Brain microvascular endothelial cell (primary cell): ENCODE data around the gene SYNGR4.
A peak's percentile ranks its signal among the peaks of the same experiment; 100 is the strongest.

Source experiments
- DNase-seq: peaks from one replicate; pipeline ENCODE4 v3.0.0-alpha.2; 2020
- H3K27ac ChIP-seq: fragments of 250-450 bp; sonication (Bioruptor Pico); 2 replicates; pipeline ENCODE4 v1.5.1; 2020; ENCODE audit warnings: mild to moderate bottlenecking, moderate library complexity
- H3K27me3 ChIP-seq: fragments of 250-450 bp; sonication (Bioruptor Pico); replicated peaks from 2 replicates; pipeline ENCODE4 v1.5.1; 2020; ENCODE audit warnings: mild to moderate bottlenecking
- H3K36me3 ChIP-seq: fragments of 250-450 bp; sonication (Bioruptor Pico); replicated peaks from 2 replicates; pipeline ENCODE4 v1.5.1; 2020; ENCODE audit warnings: mild to moderate bottlenecking
- H3K4me3 ChIP-seq: 2 replicates; pipeline ENCODE4 v1.5.1; 2011; ENCODE audit warnings: low read depth, mild to moderate bottlenecking, control low read depth, low read length, moderate library complexity
- in situ Hi-C: cut with HindIII; loops from 2 replicates; pipeline ENCODE4 v1.10.0; 2017; ENCODE audit warnings: low sequenced_read_pairs, low pct_ligation_motif_present
- TF ChIP-seq, protein P1 (sequence below): IDR thresholded peaks from 2 replicates; pipeline ENCODE4 v1.5.1; 2011; ENCODE audit warnings: low read depth, mild to moderate bottlenecking, moderate library complexity, low read length, control low read depth, inconsistent platforms; ENCODE audit errors: missing control alignments

SYNGR4 gene

DNA sequence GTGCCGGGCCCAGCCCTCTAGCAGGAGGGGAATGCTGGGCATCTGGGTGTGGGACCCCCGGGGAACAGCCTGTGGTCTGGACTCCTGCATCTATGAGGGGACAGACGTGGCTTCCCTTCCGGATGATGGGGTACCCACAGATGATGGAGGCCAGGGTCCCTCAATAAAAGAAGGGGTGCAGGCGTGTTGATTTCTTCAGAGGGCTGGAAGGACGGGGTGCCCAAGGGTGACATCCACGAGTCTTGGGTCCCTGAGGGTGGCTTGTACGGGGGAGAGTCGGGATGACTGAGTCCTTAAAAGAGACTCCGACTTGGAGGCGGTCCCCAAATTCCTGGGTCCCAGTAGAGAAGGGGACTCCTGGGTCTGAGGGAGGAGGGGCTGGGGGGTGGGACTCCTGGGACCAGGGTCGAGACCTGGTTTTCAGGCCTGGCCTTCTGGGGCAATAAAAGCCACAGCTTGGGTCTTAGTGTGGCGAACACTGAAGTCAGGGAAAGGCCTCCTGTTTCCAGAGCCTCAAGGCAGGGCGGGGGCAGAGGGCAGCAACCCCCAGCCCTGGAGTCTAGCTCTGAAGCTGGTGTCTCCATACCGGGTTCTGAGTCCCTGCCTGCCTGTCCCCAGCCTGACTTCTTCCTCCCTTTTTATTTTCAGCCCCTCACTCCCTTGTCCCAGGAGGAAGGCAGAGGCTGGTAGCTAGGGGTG is 28.8 kb downstream of the SYNGR4 start:
- peaks cover 8% of the 10 kb centered on the region for H3K27me3 ChIP-seq
- TF ChIP-seq, protein P1, sequence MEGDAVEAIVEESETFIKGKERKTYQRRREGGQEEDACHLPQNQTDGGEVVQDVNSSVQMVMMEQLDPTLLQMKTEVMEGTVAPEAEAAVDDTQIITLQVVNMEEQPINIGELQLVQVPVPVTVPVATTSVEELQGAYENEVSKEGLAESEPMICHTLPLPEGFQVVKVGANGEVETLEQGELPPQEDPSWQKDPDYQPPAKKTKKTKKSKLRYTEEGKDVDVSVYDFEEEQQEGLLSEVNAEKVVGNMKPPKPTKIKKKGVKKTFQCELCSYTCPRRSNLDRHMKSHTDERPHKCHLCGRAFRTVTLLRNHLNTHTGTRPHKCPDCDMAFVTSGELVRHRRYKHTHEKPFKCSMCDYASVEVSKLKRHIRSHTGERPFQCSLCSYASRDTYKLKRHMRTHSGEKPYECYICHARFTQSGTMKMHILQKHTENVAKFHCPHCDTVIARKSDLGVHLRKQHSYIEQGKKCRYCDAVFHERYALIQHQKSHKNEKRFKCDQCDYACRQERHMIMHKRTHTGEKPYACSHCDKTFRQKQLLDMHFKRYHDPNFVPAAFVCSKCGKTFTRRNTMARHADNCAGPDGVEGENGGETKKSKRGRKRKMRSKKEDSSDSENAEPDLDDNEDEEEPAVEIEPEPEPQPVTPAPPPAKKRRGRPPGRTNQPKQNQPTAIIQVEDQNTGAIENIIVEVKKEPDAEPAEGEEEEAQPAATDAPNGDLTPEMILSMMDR, result no peak
- no peak overlapping the region for H3K27ac ChIP-seq
- in situ Hi-C loops, result no loop called here
- no peak for DNase-seq
- no peak overlapping the region for H3K4me3 ChIP-seq
- peaks cover 11% of the 10 kb centered on the region for H3K36me3 ChIP-seq

DNA sequence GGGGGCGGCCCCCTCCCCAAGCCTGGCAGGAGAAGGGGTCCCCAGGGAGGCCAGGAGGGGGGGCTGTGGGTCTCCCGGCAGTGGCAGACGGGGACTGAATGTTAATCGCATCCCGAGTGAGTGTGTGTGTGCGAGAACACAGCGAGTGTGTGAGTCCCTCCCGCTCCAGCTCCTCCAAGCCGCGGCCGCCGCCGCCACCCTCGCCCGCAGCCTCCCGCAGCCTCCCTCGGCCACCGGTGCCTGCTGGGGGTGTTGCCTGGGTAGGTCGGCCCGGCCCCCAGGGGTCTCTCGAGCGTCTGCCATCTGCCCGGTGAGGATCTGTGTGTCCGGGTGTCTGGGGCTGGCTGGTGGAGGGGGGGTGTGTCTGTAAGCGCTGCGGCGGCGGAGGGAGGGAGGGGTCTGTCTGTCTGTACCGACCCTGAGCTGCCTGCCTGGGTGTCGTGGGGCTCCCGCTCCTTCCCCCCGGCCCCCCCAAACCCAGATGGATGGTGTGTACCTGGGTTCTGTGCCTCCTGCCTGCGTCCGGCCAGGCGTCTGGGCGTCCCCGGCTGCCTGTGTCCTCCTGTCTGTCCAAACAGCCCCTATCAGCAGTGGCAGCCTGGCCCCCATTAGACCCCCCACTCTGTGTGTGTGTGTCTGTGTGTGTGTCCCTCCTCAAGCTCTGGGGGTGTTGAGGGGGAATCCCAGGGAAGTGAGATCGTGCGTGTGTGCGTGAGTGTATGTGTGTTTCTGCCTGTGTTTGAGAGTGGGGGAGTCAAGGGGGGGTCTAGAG is 29.6 kb downstream of the SYNGR4 start, which contains the start of gene GRIN2D:
Gene GRIN2D (plus strand): TSS at position 110 of the 772 bp plus-strand sequence. CDS start 4,725 bp downstream, outside the sequence.
- TF ChIP-seq, protein P1, result peak; percentile 7
- Histone ChIP-seq H3K27me3 (peaks cover 8% of the 10 kb centered on the region), H3K27ac (no peak within 1 kb of the TSS), H3K36me3 (peaks cover 6% of the 10 kb centered on the region), H3K4me3 (peak within 1 kb of the TSS; percentile 15)
- in situ Hi-C loops, result no loop called here
- DNase-seq, result no peak

- TF ChIP-seq, protein P1, result no peak
- Histone ChIP-seq H3K4me3 (no peak overlapping the region), H3K27ac (no peak overlapping the region), H3K27me3 (peaks cover 8% of the 10 kb centered on the region), H3K36me3 (no peaks in the 10 kb centered on the region)
- no peak for DNase-seq
- in situ Hi-C loops, result no loop called here
Observed at GRCh38 chr19:48394331-48395169, 30.4 kb downstream of the SYNGR4 start.

DNA sequence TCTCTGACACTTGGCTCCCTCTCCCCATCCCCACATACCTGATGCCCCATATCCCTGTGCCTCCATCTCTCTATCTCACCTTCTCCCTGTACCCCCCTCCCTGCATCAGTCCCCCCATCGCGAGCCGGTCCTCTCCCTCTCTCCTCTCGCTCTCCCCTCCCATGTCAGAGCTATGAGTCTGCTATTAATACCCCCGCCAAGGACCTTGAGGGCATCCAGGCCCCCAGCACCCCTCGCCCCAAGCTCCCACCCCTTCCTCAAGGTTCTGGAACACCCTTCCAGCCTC is 30.9 kb downstream of the SYNGR4 start:
- Histone ChIP-seq H3K27me3 (peaks cover 8% of the 10 kb centered on the region), H3K27ac (no peak overlapping the region), H3K36me3 (no peaks in the 10 kb centered on the region), H3K4me3 (no peak overlapping the region)
- in situ Hi-C loops, result no loop called here
- TF ChIP-seq, protein P1, result no peak
- DNase-seq, result no peak

DNA sequence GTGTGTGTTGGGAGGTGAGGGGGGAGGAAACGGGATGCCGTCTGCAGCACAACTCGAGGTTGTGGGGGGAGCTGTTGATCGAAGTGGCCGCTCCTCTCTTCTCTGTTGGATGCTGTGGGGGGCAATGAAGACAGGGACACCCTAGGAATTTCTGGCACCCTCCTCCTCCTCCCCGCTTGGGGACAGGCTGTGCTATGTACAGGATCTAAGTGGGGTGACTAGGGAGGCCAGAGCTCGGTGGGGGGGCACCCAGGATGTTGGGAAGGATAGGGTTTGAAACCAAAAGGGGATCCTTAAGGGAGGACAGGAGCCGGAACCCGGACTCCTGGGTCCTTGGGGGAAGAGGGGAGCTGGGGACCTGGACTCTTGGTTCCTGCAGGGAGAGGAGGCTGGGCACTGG is 31.3 kb downstream of the SYNGR4 start:
- Histone ChIP-seq H3K27me3 (peaks cover 8% of the 10 kb centered on the region), H3K36me3 (no peaks in the 10 kb centered on the region), H3K27ac (no peak overlapping the region), H3K4me3 (no peak overlapping the region)
- TF ChIP-seq, protein P1, result no peak
- DNase-seq, result no peak
- in situ Hi-C loops, result no loop called here
